Ascending aorta (tissue), 2 donors: ENCODE measurements around the gene FAM162A. TPM values are rescaled to one million over a fixed set of nuclear protein-coding genes. Genes with fewer than 3 reads are reported as not detected.

Source experiments
- DNase-seq, 2 donors: peaks; one replicate each; pipeline ENCODE4 v3.0.0-alpha.2; 2019; ENCODE audit warnings: low spot score in 2 of 2
- H3K27ac ChIP-seq, 2 donors: fragments of 200-600 bp; sonication (generic); one replicate each; pipeline ENCODE4 v1.5.1; 2016 to 2017; ENCODE audit warnings: mild to moderate bottlenecking in 1 of 2
- H3K27me3 ChIP-seq: fragments of 200-600 bp; sonication (generic); one replicate; pipeline ENCODE4 v1.5.1; 2017
- H3K36me3 ChIP-seq, 2 donors: fragments of 200-600 bp; sonication (generic); one replicate each; pipeline ENCODE4 v1.5.1; 2016
- H3K4me1 ChIP-seq, 2 donors: fragments of 200-600 bp; sonication (generic); one replicate each; pipeline ENCODE4 v1.5.1; 2016 to 2017; ENCODE audit warnings: mild to moderate bottlenecking in 1 of 2
- H3K4me3 ChIP-seq, 2 donors: fragments of 200-600 bp; sonication (generic); one replicate each; pipeline ENCODE4 v1.5.1; 2016 to 2017; ENCODE audit warnings: mild to moderate bottlenecking in 1 of 2
- H3K9me3 ChIP-seq, 2 donors: fragments of 200-600 bp; sonication (generic); one replicate each; pipeline ENCODE4 v1.5.1; 2016
- CTCF ChIP-seq, 3 experiments: fragments of 200-600 bp in 2 of 3; fragments of 450-650 bp in 1 of 3; sonication (generic) in 2 of 3; IDR thresholded peaks; one replicate each; pipeline ENCODE4 v1.5.1; 2016 to 2019; ENCODE audit warnings: antibody characterized with exemption in 3 of 3, mild to moderate bottlenecking in 1 of 3, moderate library complexity in 1 of 3
- intact Hi-C: fragments of 100-400 bp; cut with DNase I; formaldehyde crosslinking; loops from one replicate; pipeline ENCODE4 v1.15.1; 2023
- total RNA-seq: library from RNA; depleted of rRNA; stranded (reverse); fragments of >200 nt; gene quantifications from one replicate; pipeline ENCODE4 v1.1.0, GENCODE V29; 2016

Gene FAM162A
- total RNA-seq, 1 donor from 2014 or later = 17.1 TPM

GRCh38 chr3:122389197-122389596, 5.2 kb downstream of the FAM162A start:
- Histone ChIP-seq H3K27me3 (no peaks in the 10 kb centered on the region), H3K4me3 (no peak overlapping the region), H3K9me3 (no peaks in the 10 kb centered on the region), H3K4me1 (peaks cover 0 to 5% of the 10 kb centered on the region in 2 donors), H3K36me3 (no peaks in the 10 kb centered on the region), H3K27ac (no peak overlapping the region)
- TF ChIP-seq CTCF (IDR thresholded peaks at IDR 0.05) = no peak
- intact Hi-C loops = loop anchor here (10.0 kb wide), 3 partner anchors 126 to 844 kb away; partner anchors contain the start of genes KPNA1 and POLQ
- no peak for DNase-seq

GRCh38 chr3:122389892-122390291, 5.9 kb downstream of the FAM162A start:
- Histone ChIP-seq H3K4me3 (no peak overlapping the region), H3K27ac (no peak overlapping the region), H3K27me3 (no peaks in the 10 kb centered on the region), H3K4me1 (peaks cover 0 to 5% of the 10 kb centered on the region in 2 donors), H3K9me3 (no peaks in the 10 kb centered on the region), H3K36me3 (no peaks in the 10 kb centered on the region)
- intact Hi-C loops = loop anchor here (10.0 kb wide), 3 partner anchors 125 to 845 kb away; partner anchors contain the start of genes KPNA1 and POLQ
- no peak for DNase-seq
- TF ChIP-seq CTCF (IDR thresholded peaks at IDR 0.05) = no peak

GRCh38 chr3:122390665-122391064, 6.7 kb downstream of the FAM162A start:
- intact Hi-C loops = no loop called here
- peaks cover 0 to 2% of the 10 kb centered on the region in 2 donors for H3K4me1 ChIP-seq
- no peak overlapping the region for H3K27ac ChIP-seq

GRCh38 chr3:122391681-122392446, 7.9 kb downstream of the FAM162A start:
- H3K9me3 ChIP-seq = no peaks in the 10 kb centered on the region
- H3K4me3 ChIP-seq = no peak overlapping the region
- H3K36me3 ChIP-seq = no peaks in the 10 kb centered on the region
- no peak overlapping the region for H3K27ac ChIP-seq
- H3K27me3 ChIP-seq = no peaks in the 10 kb centered on the region
- peaks cover 0 to 2% of the 10 kb centered on the region in 2 donors for H3K4me1 ChIP-seq
- intact Hi-C loops = loop anchor here (2.0 kb wide), 1 partner anchor 287 kb away; no protein-coding TSS in a partner anchor
- no peak for TF ChIP-seq CTCF (IDR thresholded peaks at IDR 0.05)
- no peak for DNase-seq

More at GRCh38 chr3:122390665-122391064, 6.7 kb downstream of the FAM162A start:
- DNase-seq = no peak
- Histone ChIP-seq H3K36me3 (no peaks in the 10 kb centered on the region), H3K9me3 (no peaks in the 10 kb centered on the region), H3K27me3 (no peaks in the 10 kb centered on the region), H3K4me3 (no peak overlapping the region)
- no peak for TF ChIP-seq CTCF (IDR thresholded peaks at IDR 0.05)

- Histone ChIP-seq H3K4me3 (no peak overlapping the region), H3K27ac (peak overlapping the region in 1 of 2 donors; percentile 23), H3K4me1 (peaks cover 0 to 2% of the 10 kb centered on the region in 2 donors), H3K27me3 (no peaks in the 10 kb centered on the region), H3K36me3 (no peaks in the 10 kb centered on the region), H3K9me3 (no peaks in the 10 kb centered on the region)
- intact Hi-C loops = loop anchor here (2.0 kb wide), 1 partner anchor 286 kb away; no protein-coding TSS in a partner anchor
- no peak for DNase-seq
- peak; percentile 33 to 76 (median 65) for TF ChIP-seq CTCF (IDR thresholded peaks at IDR 0.05)
These were observed 9.2 kb downstream of the FAM162A start for GRCh38 chr3:122392868-122393844.
